ENCODE measurements around the gene ARFGAP2. TPM values are rescaled to one million over a fixed set of nuclear protein-coding genes. Genes with fewer than 3 reads are reported as not detected.

The ARFGAP2 gene
- total and polyA plus RNA-seq, 9 of the 15 experiments (the other 6 are each of a cell fraction or from before 2014, with no cell fraction given) = 29.1 to 140 (median 90.1) TPM

- TF ChIP-seq, protein P1, sequence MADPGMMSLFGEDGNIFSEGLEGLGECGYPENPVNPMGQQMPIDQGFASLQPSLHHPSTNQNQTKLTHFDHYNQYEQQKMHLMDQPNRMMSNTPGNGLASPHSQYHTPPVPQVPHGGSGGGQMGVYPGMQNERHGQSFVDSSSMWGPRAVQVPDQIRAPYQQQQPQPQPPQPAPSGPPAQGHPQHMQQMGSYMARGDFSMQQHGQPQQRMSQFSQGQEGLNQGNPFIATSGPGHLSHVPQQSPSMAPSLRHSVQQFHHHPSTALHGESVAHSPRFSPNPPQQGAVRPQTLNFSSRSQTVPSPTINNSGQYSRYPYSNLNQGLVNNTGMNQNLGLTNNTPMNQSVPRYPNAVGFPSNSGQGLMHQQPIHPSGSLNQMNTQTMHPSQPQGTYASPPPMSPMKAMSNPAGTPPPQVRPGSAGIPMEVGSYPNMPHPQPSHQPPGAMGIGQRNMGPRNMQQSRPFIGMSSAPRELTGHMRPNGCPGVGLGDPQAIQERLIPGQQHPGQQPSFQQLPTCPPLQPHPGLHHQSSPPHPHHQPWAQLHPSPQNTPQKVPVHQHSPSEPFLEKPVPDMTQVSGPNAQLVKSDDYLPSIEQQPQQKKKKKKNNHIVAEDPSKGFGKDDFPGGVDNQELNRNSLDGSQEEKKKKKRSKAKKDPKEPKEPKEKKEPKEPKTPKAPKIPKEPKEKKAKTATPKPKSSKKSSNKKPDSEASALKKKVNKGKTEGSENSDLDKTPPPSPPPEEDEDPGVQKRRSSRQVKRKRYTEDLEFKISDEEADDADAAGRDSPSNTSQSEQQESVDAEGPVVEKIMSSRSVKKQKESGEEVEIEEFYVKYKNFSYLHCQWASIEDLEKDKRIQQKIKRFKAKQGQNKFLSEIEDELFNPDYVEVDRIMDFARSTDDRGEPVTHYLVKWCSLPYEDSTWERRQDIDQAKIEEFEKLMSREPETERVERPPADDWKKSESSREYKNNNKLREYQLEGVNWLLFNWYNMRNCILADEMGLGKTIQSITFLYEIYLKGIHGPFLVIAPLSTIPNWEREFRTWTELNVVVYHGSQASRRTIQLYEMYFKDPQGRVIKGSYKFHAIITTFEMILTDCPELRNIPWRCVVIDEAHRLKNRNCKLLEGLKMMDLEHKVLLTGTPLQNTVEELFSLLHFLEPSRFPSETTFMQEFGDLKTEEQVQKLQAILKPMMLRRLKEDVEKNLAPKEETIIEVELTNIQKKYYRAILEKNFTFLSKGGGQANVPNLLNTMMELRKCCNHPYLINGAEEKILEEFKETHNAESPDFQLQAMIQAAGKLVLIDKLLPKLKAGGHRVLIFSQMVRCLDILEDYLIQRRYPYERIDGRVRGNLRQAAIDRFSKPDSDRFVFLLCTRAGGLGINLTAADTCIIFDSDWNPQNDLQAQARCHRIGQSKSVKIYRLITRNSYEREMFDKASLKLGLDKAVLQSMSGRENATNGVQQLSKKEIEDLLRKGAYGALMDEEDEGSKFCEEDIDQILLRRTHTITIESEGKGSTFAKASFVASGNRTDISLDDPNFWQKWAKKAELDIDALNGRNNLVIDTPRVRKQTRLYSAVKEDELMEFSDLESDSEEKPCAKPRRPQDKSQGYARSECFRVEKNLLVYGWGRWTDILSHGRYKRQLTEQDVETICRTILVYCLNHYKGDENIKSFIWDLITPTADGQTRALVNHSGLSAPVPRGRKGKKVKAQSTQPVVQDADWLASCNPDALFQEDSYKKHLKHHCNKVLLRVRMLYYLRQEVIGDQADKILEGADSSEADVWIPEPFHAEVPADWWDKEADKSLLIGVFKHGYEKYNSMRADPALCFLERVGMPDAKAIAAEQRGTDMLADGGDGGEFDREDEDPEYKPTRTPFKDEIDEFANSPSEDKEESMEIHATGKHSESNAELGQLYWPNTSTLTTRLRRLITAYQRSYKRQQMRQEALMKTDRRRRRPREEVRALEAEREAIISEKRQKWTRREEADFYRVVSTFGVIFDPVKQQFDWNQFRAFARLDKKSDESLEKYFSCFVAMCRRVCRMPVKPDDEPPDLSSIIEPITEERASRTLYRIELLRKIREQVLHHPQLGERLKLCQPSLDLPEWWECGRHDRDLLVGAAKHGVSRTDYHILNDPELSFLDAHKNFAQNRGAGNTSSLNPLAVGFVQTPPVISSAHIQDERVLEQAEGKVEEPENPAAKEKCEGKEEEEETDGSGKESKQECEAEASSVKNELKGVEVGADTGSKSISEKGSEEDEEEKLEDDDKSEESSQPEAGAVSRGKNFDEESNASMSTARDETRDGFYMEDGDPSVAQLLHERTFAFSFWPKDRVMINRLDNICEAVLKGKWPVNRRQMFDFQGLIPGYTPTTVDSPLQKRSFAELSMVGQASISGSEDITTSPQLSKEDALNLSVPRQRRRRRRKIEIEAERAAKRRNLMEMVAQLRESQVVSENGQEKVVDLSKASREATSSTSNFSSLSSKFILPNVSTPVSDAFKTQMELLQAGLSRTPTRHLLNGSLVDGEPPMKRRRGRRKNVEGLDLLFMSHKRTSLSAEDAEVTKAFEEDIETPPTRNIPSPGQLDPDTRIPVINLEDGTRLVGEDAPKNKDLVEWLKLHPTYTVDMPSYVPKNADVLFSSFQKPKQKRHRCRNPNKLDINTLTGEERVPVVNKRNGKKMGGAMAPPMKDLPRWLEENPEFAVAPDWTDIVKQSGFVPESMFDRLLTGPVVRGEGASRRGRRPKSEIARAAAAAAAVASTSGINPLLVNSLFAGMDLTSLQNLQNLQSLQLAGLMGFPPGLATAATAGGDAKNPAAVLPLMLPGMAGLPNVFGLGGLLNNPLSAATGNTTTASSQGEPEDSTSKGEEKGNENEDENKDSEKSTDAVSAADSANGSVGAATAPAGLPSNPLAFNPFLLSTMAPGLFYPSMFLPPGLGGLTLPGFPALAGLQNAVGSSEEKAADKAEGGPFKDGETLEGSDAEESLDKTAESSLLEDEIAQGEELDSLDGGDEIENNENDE (IDR thresholded peaks at IDR 0.05; ENCODE audit: low read depth, low read length) = no peak
- TF ChIP-seq RAD21 (CRISPR knock-in tag; conservative IDR thresholded peaks at IDR 0.05 in 1 of 2, IDR thresholded peaks at IDR 0.05 in 1 of 2) (peak in 1 of 2 experiments; percentile 8; a peak in 1 of 4 replicates), CREM (IDR thresholded peaks at IDR 0.05; ENCODE audit: low read depth) (0 out of 2 replicates have a peak, but pooled peaks have one; percentile 6), SMARCA4 (IDR thresholded peaks at IDR 0.05) (peak; percentile 15; the same call in 1 of the 2 replicates), VEZF1 (CRISPR knock-in tag; IDR thresholded peaks at IDR 0.05) (peak; percentile 28; the same call in 1 of the 2 replicates), NFIC (IDR thresholded peaks at IDR 0.05) (peak; percentile 46; the same call in 1 of the 2 replicates), MAX (CRISPR knock-in tag; IDR thresholded peaks at IDR 0.05) (peak; percentile 22; the same call in 1 of the 2 replicates)
Observed at GRCh38 chr11:47216121-47216798, 39.6 kb upstream of the ARFGAP2 start (continued).
